Pancreas (tissue), 10 donors: ENCODE results near the gene DPM2. TPM values are rescaled to one million over a fixed set of nuclear protein-coding genes. Genes with fewer than 3 reads are reported as not detected.

Experiments
- ATAC-seq, 4 donors: fragments of 200-7000 bp; cut with Tn5 transposase; one replicate each; pipeline versions ENCODE4 v1.8.0 to v1.9.1; 2020; ENCODE audit warnings: mild to moderate bottlenecking in 4 of 4, moderate library complexity in 4 of 4
- DNase-seq, 6 donors: peaks; one replicate each; pipeline ENCODE4 v3.0.0-alpha.2; 2020
- FAIRE-seq: peaks from 2 replicates; lab custom pipeline; 2012; peaks lifted over from hg19 to GRCh38; lab: Jason Lieb, UNC
- H3K27ac ChIP-seq, 4 donors: fragments of 200-600 bp; sonication (generic); 1 replicate in 3 of 4; 2 replicates in 1 of 4; pipeline versions ENCODE4 v1.5.0 to v1.8.0; 2020
- H3K27me3 ChIP-seq, 4 donors: fragments of 200-600 bp; one replicate each; pipeline ENCODE4 v1.8.0; 2021
- H3K36me3 ChIP-seq, 3 donors: fragments of 200-600 bp; sonication (generic) in 1 of 3; one replicate each; pipeline versions ENCODE4 v1.5.0 to v1.8.0; 2020 to 2021
- H3K4me1 ChIP-seq, 3 donors: fragments of 200-600 bp; one replicate each; pipeline ENCODE4 v1.8.0; 2021
- H3K4me3 ChIP-seq, 4 donors: fragments of 200-600 bp; sonication (generic) in 2 of 4; one replicate each; pipeline versions ENCODE4 v1.5.0 to v1.8.0; 2020 to 2021
- H3K9me3 ChIP-seq, 4 donors: fragments of 200-600 bp; one replicate each; pipeline ENCODE4 v1.8.0; 2021
- WGBS, 2 donors: extraction: QIAGEN DNeasy Blood & Tissue Kit; methylation state at CpG; one replicate each; pipeline ENCODE4 v1.1.7; 2013; 5-methylcytosine and 5-hydroxymethylcytosine counted together
- intact Hi-C, 3 donors: fragments of 100-400 bp; cut with DNase I; formaldehyde crosslinking; loops; one replicate each; pipeline versions ENCODE4 v1.11.1 to v1.14.2; 2022
- polyA plus RNA-seq, 2 donors: library from polyadenylated mRNA; stranded (reverse); fragments of 200-250 nt; gene quantifications; one replicate each; pipeline ENCODE4 v1.2.3, GENCODE V29; 2013
- total RNA-seq, 6 donors: library from RNA; stranded (reverse); fragmentation: NEBNext Ultra II Directional in 4 of 6; extraction: Animal tissue kit (Norgen Biotek cat#: 25700) in 4 of 6; gene quantifications; one replicate each; pipeline versions ENCODE4 v1.2.1 to v1.2.4, GENCODE V29; 2021 to 2023
- TF ChIP-seq, protein P1 (sequence below), 4 donors: fragments of 200-600 bp; sonication (generic) in 3 of 4; IDR thresholded peaks; one replicate each; pipeline versions ENCODE4 v1.5.0 to v1.8.0; 2021; ENCODE audit warnings: antibody characterized with exemption in 4 of 4
- donor health status: healthy with polysubstance abuse.
- donor health status: DM: no; HTN: no; CAD: no; lungs with moderate emphysema.
- donor health status: DM: no; HTN: no; CAD: no.
- donor health status: control.
- donor health status: control.
- donor health status: Bipolar disorder and iron deficiency.
- donor health status: DM: yes; HTN: yes; CAD: no.
- donor health status: DM: no; HTN: no; CAD: no.
- donor health status: DM: no; HTN: no; CAD: no.
- donor health status: DM: yes; HTN: yes; CAD: no.

Gene DPM2
- total and polyA plus RNA-seq, 8 donors = 19.6 to 56.8 (median 27.8) TPM

DNA sequence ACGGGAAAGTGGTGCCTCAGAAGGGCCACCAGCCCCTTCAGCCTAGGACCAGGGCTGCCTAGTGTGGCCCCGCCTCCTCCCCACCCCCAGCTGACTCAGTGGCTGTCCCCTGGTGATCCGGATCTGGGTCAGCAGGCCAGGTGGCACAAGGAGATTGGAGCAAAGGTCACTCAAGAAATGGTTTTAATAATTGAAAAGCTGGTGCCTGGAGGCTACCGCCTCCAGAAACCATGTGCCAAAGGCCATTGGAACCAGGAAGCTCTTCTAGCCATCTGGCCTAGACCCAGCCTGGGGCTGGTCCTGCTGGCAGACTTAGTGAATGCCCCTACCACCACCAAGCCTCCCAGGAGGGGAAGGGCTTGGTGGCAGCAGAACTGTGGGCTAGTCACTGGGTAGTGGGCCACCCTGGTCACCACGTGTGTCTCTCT is 22.3 kb downstream of the DPM2 start:
- Histone ChIP-seq H3K4me1 (peaks cover 9 to 35% (median 14%) of the 10 kb centered on the region in 3 donors), H3K36me3 (peaks cover 0 to 18% (median 8%) of the 10 kb centered on the region in 3 donors), H3K27ac (peak overlapping the region; percentile 58 to 78 (median 70)), H3K27me3 (no peaks in the 10 kb centered on the region), H3K4me3 (peak overlapping the region in 3 of 4 donors; percentile 48 to 66 (median 63)), H3K9me3 (no peaks in the 10 kb centered on the region)
- TF ChIP-seq, protein P1, sequence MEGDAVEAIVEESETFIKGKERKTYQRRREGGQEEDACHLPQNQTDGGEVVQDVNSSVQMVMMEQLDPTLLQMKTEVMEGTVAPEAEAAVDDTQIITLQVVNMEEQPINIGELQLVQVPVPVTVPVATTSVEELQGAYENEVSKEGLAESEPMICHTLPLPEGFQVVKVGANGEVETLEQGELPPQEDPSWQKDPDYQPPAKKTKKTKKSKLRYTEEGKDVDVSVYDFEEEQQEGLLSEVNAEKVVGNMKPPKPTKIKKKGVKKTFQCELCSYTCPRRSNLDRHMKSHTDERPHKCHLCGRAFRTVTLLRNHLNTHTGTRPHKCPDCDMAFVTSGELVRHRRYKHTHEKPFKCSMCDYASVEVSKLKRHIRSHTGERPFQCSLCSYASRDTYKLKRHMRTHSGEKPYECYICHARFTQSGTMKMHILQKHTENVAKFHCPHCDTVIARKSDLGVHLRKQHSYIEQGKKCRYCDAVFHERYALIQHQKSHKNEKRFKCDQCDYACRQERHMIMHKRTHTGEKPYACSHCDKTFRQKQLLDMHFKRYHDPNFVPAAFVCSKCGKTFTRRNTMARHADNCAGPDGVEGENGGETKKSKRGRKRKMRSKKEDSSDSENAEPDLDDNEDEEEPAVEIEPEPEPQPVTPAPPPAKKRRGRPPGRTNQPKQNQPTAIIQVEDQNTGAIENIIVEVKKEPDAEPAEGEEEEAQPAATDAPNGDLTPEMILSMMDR (IDR thresholded peaks at IDR 0.05) = no peak
- FAIRE-seq = no peak
- DNase-seq = peak in 3 of 6 donors; percentile 66 to 72 (median 71)
- intact Hi-C loops = no loop called here
- WGBS, 2 donors = 42 to 46% methylated on average over 5 of the region's 5 CpGs
- peak; percentile 2 to 23 (median 14) for ATAC-seq

DNA sequence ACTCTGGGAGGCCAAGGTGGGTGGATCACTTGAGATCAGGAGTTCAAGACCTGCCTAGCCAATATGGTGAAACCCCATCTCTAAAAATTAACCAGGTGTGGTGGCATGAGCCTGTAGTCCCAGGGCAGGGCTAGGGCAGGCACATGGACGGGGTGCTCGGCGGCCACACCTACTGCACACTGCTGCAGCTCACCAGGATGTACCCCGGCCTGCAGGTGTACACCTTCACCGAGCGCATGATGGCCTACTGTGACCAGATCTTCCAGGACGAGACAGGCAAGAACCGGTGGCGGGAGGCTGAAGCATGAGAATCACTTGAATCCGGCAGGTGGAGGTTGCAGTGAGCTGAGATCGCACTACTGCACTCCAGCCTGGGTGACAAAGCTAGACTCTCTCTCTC is 24.0 kb downstream of the DPM2 start:
- H3K4me1 ChIP-seq = peaks cover 9 to 25% (median 14%) of the 10 kb centered on the region in 3 donors
- H3K27ac ChIP-seq = no peak overlapping the region
- intact Hi-C loops = no loop called here
- TF ChIP-seq, protein P1 (IDR thresholded peaks at IDR 0.05) = no peak
- no peak overlapping the region for H3K4me3 ChIP-seq
- no peak for ATAC-seq
- no peaks in the 10 kb centered on the region for H3K9me3 ChIP-seq
- H3K27me3 ChIP-seq = no peaks in the 10 kb centered on the region
- FAIRE-seq = no peak
- peaks cover 0 to 25% (median 11%) of the 10 kb centered on the region in 3 donors for H3K36me3 ChIP-seq
- no peak for DNase-seq
- 95% methylated on average over 11 of the region's 11 CpGs for WGBS, 2 donors

DNA sequence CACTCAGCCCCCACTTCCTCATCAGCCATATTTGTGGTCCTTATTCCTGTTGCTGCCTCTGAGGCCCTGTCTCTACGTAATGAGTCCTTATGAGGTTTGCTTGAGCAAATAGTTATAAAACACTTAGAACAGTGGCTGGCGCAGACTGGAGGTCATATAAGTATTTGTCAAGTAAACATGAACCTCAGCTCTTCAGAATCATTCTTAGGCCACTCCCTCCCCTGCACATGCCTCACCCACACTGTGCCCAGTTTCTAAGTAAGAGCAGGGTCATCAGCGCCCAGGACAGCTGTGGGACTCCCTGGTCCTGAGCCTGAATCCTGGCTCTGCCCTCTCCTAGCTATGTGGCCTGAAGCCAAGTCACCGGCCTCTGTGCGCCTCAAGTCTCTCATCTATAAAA is 24.8 kb downstream of the DPM2 start:
- TF ChIP-seq, protein P1 (IDR thresholded peaks at IDR 0.05) = no peak
- ATAC-seq (peak in 1 of 4 donors; percentile 24), FAIRE-seq (no peak), DNase-seq (peak in 3 of 6 donors; percentile 61 to 67 (median 65))
- H3K27me3 ChIP-seq = no peaks in the 10 kb centered on the region
- no peaks in the 10 kb centered on the region for H3K9me3 ChIP-seq
- H3K4me3 ChIP-seq = no peak overlapping the region
- 36 to 53% methylated on average over 5 of the region's 5 CpGs for WGBS, 2 donors
- no peak overlapping the region for H3K27ac ChIP-seq
- peaks cover 9 to 19% (median 14%) of the 10 kb centered on the region in 3 donors for H3K4me1 ChIP-seq
- intact Hi-C loops = no loop called here
- H3K36me3 ChIP-seq = peaks cover 0 to 33% (median 13%) of the 10 kb centered on the region in 3 donors

DNA sequence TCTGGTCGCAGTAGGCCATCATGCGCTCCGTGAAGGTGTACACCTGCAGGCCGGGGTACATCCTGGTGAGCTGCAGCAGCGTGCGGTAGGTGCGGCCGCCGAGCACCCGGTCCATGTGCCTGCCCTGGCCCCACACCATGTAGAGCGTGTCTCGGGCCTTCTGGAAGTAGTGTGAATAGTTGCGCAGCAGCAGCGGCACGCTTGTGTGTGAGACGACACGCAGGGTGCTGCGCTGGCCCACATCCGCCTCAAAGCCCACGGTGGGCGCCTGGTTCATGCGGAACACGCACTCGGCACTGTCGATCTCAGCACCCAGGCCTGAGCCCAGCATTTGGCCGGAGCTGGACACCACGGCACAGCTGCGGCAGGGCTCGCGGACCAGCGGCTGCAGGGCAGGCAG is 25.4 kb downstream of the DPM2 start:
- H3K27ac ChIP-seq = no peak overlapping the region
- H3K9me3 ChIP-seq = no peaks in the 10 kb centered on the region
- no peak overlapping the region for H3K4me3 ChIP-seq
- 94% methylated on average over 31 of the region's 31 CpGs for WGBS, 2 donors
- intact Hi-C loops = no loop called here
- H3K4me1 ChIP-seq = peaks cover 9 to 14% (median 13%) of the 10 kb centered on the region in 3 donors
- peaks cover 0 to 33% (median 13%) of the 10 kb centered on the region in 3 donors for H3K36me3 ChIP-seq
- no peak for FAIRE-seq
- DNase-seq = peak in 1 of 6 donors; percentile 73
- ATAC-seq = no peak
- H3K27me3 ChIP-seq = no peaks in the 10 kb centered on the region
- TF ChIP-seq, protein P1 (IDR thresholded peaks at IDR 0.05) = no peak

DNA sequence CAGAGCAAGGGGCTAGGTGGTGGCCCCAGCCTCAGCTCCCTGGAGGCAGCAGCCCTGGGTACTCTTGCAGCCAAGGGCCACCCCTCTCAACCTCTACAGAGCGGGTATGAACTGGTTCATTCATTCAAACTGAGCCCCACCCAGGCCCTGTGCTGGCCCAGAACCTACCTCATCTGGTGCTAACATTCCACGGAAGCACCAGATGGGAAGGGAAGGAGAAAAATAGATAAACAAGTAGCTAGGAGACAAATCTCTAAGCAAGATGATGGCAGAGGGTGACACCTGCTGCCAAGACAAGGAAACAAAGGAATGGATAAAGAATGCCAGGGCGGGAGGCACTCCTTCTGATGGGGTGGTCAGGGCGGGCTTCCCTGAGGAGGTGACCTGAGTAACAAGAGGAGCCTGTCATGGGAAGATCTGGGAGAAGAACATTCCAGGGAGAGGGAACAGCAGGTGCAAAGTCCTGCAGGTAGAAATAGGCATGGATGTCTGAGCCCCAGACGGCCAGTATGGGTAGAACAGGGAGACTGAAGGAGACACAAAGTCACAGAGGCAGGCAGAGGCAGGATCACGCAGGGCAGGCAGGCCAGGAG is 26.9 kb downstream of the DPM2 start:
- Histone ChIP-seq H3K27ac (no peak overlapping the region), H3K36me3 (peaks cover 0 to 33% (median 13%) of the 10 kb centered on the region in 3 donors), H3K4me1 (peaks cover 7 to 16% (median 14%) of the 10 kb centered on the region in 3 donors), H3K4me3 (no peak overlapping the region), H3K27me3 (no peaks in the 10 kb centered on the region), H3K9me3 (no peaks in the 10 kb centered on the region)
- FAIRE-seq (no peak), ATAC-seq (no peak), DNase-seq (no peak)
- 66 to 75% methylated on average over 6 of the region's 6 CpGs for WGBS, 2 donors
- TF ChIP-seq, protein P1 (IDR thresholded peaks at IDR 0.05) = no peak
- intact Hi-C loops = no loop called here
